GM19452 (cell line): ENCODE data around the gene NINJ1.
A peak's percentile ranks its signal among the peaks of the same experiment; 100 is the strongest.
"Not testable (repeated sequence)": the region's sequence is repeated elsewhere in the genome, so short reads cannot be mapped to it uniquely, and the experiment has no call there.

Source experiments
- ATAC-seq: cut with Tn5 transposase; IDR thresholded peaks from one replicate; pipeline ENCODE4 v1.9.1; 2021; ENCODE audit not compliant: unreplicated experiment

Gene NINJ1

GRCh38 chr9:93120846-93121315 lies 13.2 kb downstream of the NINJ1 start:
- ATAC-seq: no peak

GRCh38 chr9:93119953-93120845 lies 13.9 kb downstream of the NINJ1 start:
- peak; percentile 93 for ATAC-seq

- ATAC-seq: no peak
These were observed 14.4 kb downstream of the NINJ1 start for GRCh38 chr9:93119703-93119952.

- no peak for ATAC-seq
These were observed 15.0 kb downstream of the NINJ1 start for GRCh38 chr9:93118863-93119702.

GRCh38 chr9:93117924-93118862 lies 15.9 kb downstream of the NINJ1 start:
- no peak for ATAC-seq

GRCh38 chr9:93117521-93117920 lies 16.5 kb downstream of the NINJ1 start:
- not testable (repeated sequence) for ATAC-seq

- ATAC-seq: no peak
These were observed 17.7 kb downstream of the NINJ1 start for GRCh38 chr9:93116072-93116961.

GRCh38 chr9:93115486-93116071 lies 18.5 kb downstream of the NINJ1 start:
- ATAC-seq: no peak

- no peak for ATAC-seq
These were observed 19.1 kb downstream of the NINJ1 start for GRCh38 chr9:93114984-93115335.

- no peak for ATAC-seq
These were observed 19.7 kb downstream of the NINJ1 start for GRCh38 chr9:93114169-93114983.

GRCh38 chr9:93112864-93113389 lies 21.1 kb downstream of the NINJ1 start:
- no peak for ATAC-seq

GRCh38 chr9:93112116-93112863 lies 21.8 kb downstream of the NINJ1 start:
- no peak for ATAC-seq

- no peak for ATAC-seq
These were observed 22.5 kb downstream of the NINJ1 start for GRCh38 chr9:93111371-93112115.

GRCh38 chr9:93111001-93111370 lies 23.1 kb downstream of the NINJ1 start:
- no peak for ATAC-seq

- ATAC-seq: no peak
These were observed 23.7 kb downstream of the NINJ1 start for GRCh38 chr9:93110311-93110855.

GRCh38 chr9:93108291-93109041 lies 25.6 kb downstream of the NINJ1 start:
- ATAC-seq: no peak
